Calu3 (cell line): ENCODE data around the gene PCBP1. TPM values are rescaled to one million over a fixed set of nuclear protein-coding genes. Genes with fewer than 3 reads are reported as not detected.
A peak's percentile ranks its signal among the peaks of the same experiment; 100 is the strongest.
"Not testable (repeated sequence)": the region's sequence is repeated elsewhere in the genome, so short reads cannot be mapped to it uniquely, and the experiment has no call there.

Source experiments
- BruUV-seq: library from RNA; stranded (reverse); fragments of 400-500 nt; replicated peaks from 2 replicates; lab custom pipeline; 2021; lab: Mats Ljungman, UMichigan
- CTCF ChIA-PET: fragments of 300-600 bp; sonication (Branson Sonifier 250); formaldehyde crosslinking; loops from one replicate; lab custom pipeline; 2022; ENCODE audit warnings: antibody characterized with exemption; lab: Charles Lee
- DNase-seq: peaks from one replicate; pipeline ENCODE4 v3.0.0; 2022
- H3K27ac Mint-ChIP-seq: one replicate; pipeline ENCODE4 v1.8.0; 2022; ENCODE audit warnings: mixed read lengths; ENCODE audit not compliant: unreplicated experiment
- H3K27me3 Mint-ChIP-seq: one replicate; pipeline ENCODE4 v1.8.0; 2022; ENCODE audit warnings: mixed read lengths; ENCODE audit not compliant: unreplicated experiment
- H3K36me3 Mint-ChIP-seq: one replicate; pipeline ENCODE4 v1.8.0; 2022; ENCODE audit warnings: mild to moderate bottlenecking, moderate library complexity, mixed read lengths; ENCODE audit not compliant: insufficient read depth, unreplicated experiment
- H3K4me1 Mint-ChIP-seq: one replicate; pipeline ENCODE4 v1.8.0; 2022; ENCODE audit warnings: mild to moderate bottlenecking, low read depth, mixed read lengths; ENCODE audit not compliant: unreplicated experiment
- H3K4me3 Mint-ChIP-seq: one replicate; pipeline ENCODE4 v1.8.0; 2022; ENCODE audit warnings: mild to moderate bottlenecking, low read depth, moderate library complexity, mixed read lengths; ENCODE audit not compliant: unreplicated experiment
- H3K9me3 Mint-ChIP-seq: one replicate; pipeline ENCODE4 v1.8.0; 2022; ENCODE audit warnings: low read depth, mixed read lengths; ENCODE audit not compliant: unreplicated experiment
- CTCF ChIP-seq: fragments of 200-600 bp; IDR thresholded peaks from one replicate; pipeline ENCODE4 v1.8.0; 2022; ENCODE audit warnings: antibody characterized with exemption; ENCODE audit not compliant: unreplicated experiment
- intact Hi-C: fragments of 100-400 bp; cut with micrococcal nuclease; formaldehyde crosslinking; loops from one replicate; pipeline ENCODE4 v1.10.0; 2022; ENCODE audit not compliant: unreplicated experiment
- total RNA-seq: library from RNA; stranded (reverse); gene quantifications from 2 replicates; pipeline ENCODE4 v1.2.3, GENCODE V29; 2022

The PCBP1 gene
- total RNA-seq, 1 experiment from 2014 or later: 252 TPM

DNA sequence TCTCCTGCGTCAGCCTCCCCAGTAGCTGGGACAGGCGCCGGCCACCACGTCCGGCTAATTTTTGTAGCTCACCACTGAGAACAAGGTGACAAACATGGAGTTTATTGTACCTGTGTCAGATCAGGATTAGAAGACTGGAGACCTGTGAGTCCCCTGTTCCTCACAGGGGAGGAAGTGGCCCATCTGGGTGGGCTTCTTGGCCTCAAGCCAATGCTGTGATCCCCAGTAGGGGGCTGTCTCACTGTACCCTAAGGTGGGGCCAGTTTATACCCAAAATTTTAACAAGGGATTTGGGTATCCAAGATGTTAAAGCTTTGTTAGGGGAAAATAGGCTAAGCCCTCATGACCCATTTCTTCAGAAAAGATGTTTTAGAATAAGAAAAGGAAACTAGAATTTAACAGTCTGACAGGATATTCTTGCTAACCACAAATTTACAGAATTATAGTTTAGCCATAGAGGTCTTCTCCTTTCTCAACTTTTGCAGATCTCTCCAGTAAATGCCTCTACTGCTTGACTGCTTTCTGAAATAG is 16.3 kb downstream of the PCBP1 start:
- peaks cover 49% of the 10 kb centered on the region for H3K4me1 Mint-ChIP-seq
- no peaks in the 10 kb centered on the region for H3K27me3 Mint-ChIP-seq
- peaks cover 15% of the 10 kb centered on the region for H3K36me3 Mint-ChIP-seq
- peak overlapping the region; percentile 92 for H3K27ac Mint-ChIP-seq
- no peak for TF ChIP-seq CTCF
- no peaks in the 10 kb centered on the region for H3K9me3 Mint-ChIP-seq
- CTCF ChIA-PET: interaction anchor here (1.2 to 1.4 kb wide), 2 partner anchors 8 to 33 kb away, joined by 4 to 5 read pairs; no protein-coding TSS in a partner anchor
- peak overlapping the region; percentile 55 for H3K4me3 Mint-ChIP-seq
- intact Hi-C loops: no loop called here
- DNase-seq: no peak
- BruUV-seq: no TSS peak

GRCh38 chr2:70104231-70105111 is 17.2 kb downstream of the PCBP1 start:
- H3K9me3 Mint-ChIP-seq: no peaks in the 10 kb centered on the region
- peaks cover 53% of the 10 kb centered on the region for H3K4me1 Mint-ChIP-seq
- no peak for TF ChIP-seq CTCF
- DNase-seq: peak; percentile 65
- intact Hi-C loops: no loop called here
- no peaks in the 10 kb centered on the region for H3K27me3 Mint-ChIP-seq
- H3K36me3 Mint-ChIP-seq: peaks cover 21% of the 10 kb centered on the region
- no TSS peak for BruUV-seq
- peak overlapping the region; percentile 92 for H3K27ac Mint-ChIP-seq
- peak overlapping the region; percentile 55 for H3K4me3 Mint-ChIP-seq
- CTCF ChIA-PET: interaction anchor here (0.9 to 1.4 kb wide), 3 partner anchors 9 to 34 kb away, joined by 3 to 5 read pairs (median 4); no protein-coding TSS in a partner anchor

DNA sequence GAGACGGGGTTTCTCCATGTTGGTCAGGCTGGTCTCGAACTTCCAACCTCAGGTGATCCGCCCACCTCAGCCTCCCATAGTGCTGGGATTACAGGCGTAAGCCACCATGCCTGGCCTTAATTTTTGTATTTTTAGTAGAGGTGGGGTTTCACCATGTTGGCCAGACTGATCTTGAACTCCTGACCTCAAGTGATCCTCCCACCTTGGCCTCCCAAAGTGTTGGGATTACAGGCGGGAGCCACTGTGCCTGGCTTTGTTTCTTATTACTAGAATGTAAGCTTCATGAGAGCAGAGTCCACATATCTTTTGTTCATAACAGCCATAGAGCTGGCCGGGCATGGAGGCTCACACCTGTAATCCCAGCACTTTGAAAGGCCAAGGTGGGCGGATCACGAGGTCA is 18.9 kb downstream of the PCBP1 start:
- intact Hi-C loops, H3K4me3 Mint-ChIP-seq, DNase-seq, H3K27me3 Mint-ChIP-seq, H3K27ac Mint-ChIP-seq, H3K9me3 Mint-ChIP-seq, CTCF ChIA-PET, BruUV-seq: not testable (repeated sequence)
- H3K36me3 Mint-ChIP-seq: peaks cover 21% of the 10 kb centered on the region
- peaks cover 61% of the 10 kb centered on the region for H3K4me1 Mint-ChIP-seq

GRCh38 chr2:70110397-70110796 is 23.1 kb downstream of the PCBP1 start:
- H3K27me3 Mint-ChIP-seq, H3K4me3 Mint-ChIP-seq, intact Hi-C loops, H3K9me3 Mint-ChIP-seq, BruUV-seq, DNase-seq: not testable (repeated sequence)
- CTCF ChIA-PET: interaction anchor here (0.6 to 1.1 kb wide), 2 partner anchors 13 to 673 kb away, joined by 3 read pairs; partner anchors contain the start of gene NFU1
- H3K36me3 Mint-ChIP-seq: peaks cover 14% of the 10 kb centered on the region
- peaks cover 57% of the 10 kb centered on the region for H3K4me1 Mint-ChIP-seq
- peak overlapping the region; percentile 81 for H3K27ac Mint-ChIP-seq

DNA sequence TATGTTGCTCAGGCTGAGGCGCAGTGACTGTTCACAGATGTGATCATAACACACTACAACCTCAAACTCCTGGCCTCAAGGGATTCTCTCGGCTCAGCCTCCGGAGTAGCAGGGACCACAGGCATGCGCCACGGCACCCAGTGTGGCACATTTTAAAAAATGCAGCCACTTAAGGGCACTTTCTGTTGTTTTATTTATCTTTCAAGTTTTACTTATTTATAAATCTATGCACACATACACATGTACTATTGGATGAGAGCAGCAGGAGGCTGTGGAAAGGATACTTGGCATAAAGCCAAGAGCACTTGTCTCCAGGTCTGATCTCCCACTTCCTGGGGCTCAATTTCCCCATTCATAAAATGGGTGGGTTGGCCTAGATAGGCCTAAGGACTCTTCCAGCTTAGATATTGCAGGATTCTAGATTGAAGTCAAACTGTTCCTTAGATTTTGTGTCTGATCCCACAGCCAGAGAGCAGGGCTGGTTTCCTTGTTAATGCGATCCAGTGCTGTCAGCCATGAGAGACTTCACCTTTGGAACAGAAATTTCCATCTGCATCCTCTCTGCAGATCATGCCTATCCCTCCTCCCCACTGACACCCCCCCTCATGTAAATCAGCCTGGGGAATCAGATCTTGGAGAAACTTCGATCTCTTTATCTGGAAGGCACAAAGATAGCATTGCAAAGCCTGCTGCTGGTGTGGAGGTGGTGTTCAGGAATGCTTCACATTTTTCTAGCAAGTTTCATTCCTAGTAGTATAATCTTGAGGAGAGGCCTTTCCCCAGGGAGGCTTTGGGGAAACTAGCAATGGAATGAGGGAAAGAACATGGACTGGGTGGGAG is 24.7 kb downstream of the PCBP1 start:
- Mint-ChIP-seq H3K4me1 (peaks cover 52% of the 10 kb centered on the region), H3K4me3 (no peak overlapping the region), H3K27ac (peak overlapping the region; percentile 37), H3K27me3 (no peaks in the 10 kb centered on the region), H3K36me3 (peaks cover 14% of the 10 kb centered on the region), H3K9me3 (no peaks in the 10 kb centered on the region)
- no TSS peak for BruUV-seq
- TF ChIP-seq CTCF: no peak
- DNase-seq: no peak
- CTCF ChIA-PET: no interaction called here
- intact Hi-C loops: no loop called here
